ENCODE data around the gene SH3RF3.

DNA sequence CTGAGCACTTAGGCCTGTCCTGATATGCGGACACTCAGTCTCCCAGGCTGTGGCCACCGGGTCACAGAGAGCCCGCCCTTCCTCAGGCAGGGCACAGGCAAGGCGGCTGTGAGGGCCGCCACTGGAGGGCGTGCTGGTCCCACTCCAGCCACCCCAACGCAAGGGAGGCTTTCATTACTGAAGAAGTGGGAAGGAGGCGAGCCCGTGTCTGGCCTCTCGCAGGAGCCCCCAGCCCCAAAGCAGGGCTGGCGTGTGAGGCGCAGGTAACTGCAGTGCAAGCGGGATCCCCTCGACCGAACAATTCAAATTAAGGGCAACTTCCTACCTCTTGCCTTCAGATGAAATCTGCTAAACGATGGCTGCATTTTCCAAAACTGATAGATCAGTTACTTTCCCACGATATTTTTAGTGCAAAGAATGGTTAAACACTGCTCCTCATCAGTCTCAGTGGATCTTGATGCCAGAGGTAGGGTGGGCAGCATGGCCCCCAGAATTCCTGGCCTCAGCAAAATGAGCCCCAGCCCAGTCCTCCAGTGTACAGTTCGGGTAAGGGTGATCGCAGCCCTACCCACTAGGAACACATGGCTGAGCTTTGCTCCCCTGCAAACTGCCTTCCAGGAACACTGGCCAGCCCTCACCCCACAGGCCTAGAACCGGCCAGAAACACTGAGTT, 387.6 kb downstream of the SH3RF3 start:
- TF ChIP-seq EZH2 (IDR thresholded peaks at IDR 0.05) (no peak), EZH2phosphoT487 (IDR thresholded peaks at IDR 0.05) (no peak)
